ENCODE data around the gene DENND1B. TPM values are rescaled to one million over a fixed set of nuclear protein-coding genes. Genes with fewer than 3 reads are reported as not detected.

The DENND1B gene
- total RNA-seq, 1 experiment from 2014 or later = 9.6 TPM

DNA sequence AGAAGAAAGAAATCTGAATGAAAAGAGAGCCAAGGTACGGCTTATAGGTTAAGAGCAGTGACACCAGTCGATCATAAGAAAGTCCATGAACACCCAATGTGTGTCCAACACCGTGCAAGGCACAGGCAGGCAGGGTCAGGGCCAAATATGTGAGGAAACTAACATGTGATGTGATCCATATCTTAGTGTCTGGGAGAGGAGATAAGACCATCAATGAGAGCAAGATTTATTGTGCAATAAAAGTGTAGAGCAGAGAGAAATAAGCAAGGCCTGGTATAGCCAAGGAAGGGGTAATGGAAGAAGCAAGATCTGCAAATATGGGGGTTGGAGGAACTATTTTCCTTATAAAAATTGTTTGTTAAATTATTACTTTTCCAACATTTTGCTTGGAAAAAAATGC lies 308.5 kb downstream of the DENND1B start:
- RAD21 ChIA-PET (ENCODE audit: low non-redundant PET in 1 of 2, low total read pairs in 2 of 2, uncharacterized antibody in 2 of 2, unreplicated experiment in 2 of 2) = no interaction called here
- CTCF ChIA-PET = no interaction called here
- H3K36me3 ChIP-seq (ENCODE audit: control insufficient read depth in 1 of 2, insufficient read depth in 2 of 2, low read length in 2 of 2) = no peaks in the 10 kb centered on the region
- no peak overlapping the region for H3K9ac ChIP-seq (ENCODE audit: low read length)
- no peaks in the 10 kb centered on the region for H3K9me2 ChIP-seq (ENCODE audit: insufficient read depth)
- H4K20me1 ChIP-seq (ENCODE audit: insufficient read depth) = no peaks in the 10 kb centered on the region; the same call in 1 of the 2 replicates
- TF ChIP-seq, protein P1, sequence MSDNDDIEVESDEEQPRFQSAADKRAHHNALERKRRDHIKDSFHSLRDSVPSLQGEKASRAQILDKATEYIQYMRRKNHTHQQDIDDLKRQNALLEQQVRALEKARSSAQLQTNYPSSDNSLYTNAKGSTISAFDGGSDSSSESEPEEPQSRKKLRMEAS (IDR thresholded peaks at IDR 0.05) = no peak
- TF ChIP-seq, protein P2, sequence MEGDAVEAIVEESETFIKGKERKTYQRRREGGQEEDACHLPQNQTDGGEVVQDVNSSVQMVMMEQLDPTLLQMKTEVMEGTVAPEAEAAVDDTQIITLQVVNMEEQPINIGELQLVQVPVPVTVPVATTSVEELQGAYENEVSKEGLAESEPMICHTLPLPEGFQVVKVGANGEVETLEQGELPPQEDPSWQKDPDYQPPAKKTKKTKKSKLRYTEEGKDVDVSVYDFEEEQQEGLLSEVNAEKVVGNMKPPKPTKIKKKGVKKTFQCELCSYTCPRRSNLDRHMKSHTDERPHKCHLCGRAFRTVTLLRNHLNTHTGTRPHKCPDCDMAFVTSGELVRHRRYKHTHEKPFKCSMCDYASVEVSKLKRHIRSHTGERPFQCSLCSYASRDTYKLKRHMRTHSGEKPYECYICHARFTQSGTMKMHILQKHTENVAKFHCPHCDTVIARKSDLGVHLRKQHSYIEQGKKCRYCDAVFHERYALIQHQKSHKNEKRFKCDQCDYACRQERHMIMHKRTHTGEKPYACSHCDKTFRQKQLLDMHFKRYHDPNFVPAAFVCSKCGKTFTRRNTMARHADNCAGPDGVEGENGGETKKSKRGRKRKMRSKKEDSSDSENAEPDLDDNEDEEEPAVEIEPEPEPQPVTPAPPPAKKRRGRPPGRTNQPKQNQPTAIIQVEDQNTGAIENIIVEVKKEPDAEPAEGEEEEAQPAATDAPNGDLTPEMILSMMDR (IDR thresholded peaks at IDR 0.05 in 2 of 3, conservative IDR thresholded peaks at IDR 0.05 in 1 of 3; ENCODE audit: borderline replicate concordance in 1 of 3, insufficient read depth in 1 of 3, low read depth in 2 of 3, low read length in 2 of 3) = no peak
- TF ChIP-seq RAD21 (IDR thresholded peaks at IDR 0.05; ENCODE audit: low read depth) (no peak), YY1 (IDR thresholded peaks at IDR 0.05; ENCODE audit: extremely low read depth, insufficient replicate concordance, low read depth, low read length) (no peak), EZH2 (IDR thresholded peaks at IDR 0.05) (no peak), EGR1 (IDR thresholded peaks at IDR 0.05; ENCODE audit: low read depth) (no peak), SRF (IDR thresholded peaks at IDR 0.05; ENCODE audit: low read depth) (no peak)
- no peak for ATAC-seq
- H3K27ac ChIP-seq (ENCODE audit: low read depth, low read length) = no peak overlapping the region
- no TSS peak for BruUV-seq (replicated peaks)
- H3K27me3 ChIP-seq (ENCODE audit: insufficient read depth, low read length) = no peaks in the 10 kb centered on the region
- H3K4me2 ChIP-seq (ENCODE audit: low read length) = no peak overlapping the region
- POLR2A ChIA-PET = no interaction called here
- H3K4me3 ChIP-seq (replicated peaks in 1 of 2; ENCODE audit: low read depth in 1 of 2, low read length in 2 of 2) = no peak overlapping the region
- no peak overlapping the region for H2AFZ ChIP-seq (ENCODE audit: low read depth, low read length, poor library complexity, severe bottlenecking)
- intact Hi-C loops (cut with micrococcal nuclease) = no loop called here
- H3K9me3 ChIP-seq (ENCODE audit: control insufficient read depth in 1 of 2, insufficient read depth in 1 of 2, low read depth in 1 of 2, low read length in 2 of 2) = no peaks in the 10 kb centered on the region
- DNase-seq (ENCODE audit: low read depth, low spot score) = no peak
- H3K4me1 ChIP-seq (ENCODE audit: control insufficient read depth in 1 of 2, insufficient read depth in 2 of 2, low read length in 2 of 2) = no peaks in the 10 kb centered on the region
- no peaks in the 10 kb centered on the region for H3K79me2 ChIP-seq (ENCODE audit: insufficient read depth, low read length)

Measured in HCT116 (cell line).